ENCODE data around the gene KANSL3. TPM values are rescaled to one million over a fixed set of nuclear protein-coding genes. Genes with fewer than 3 reads are reported as not detected.

Gene KANSL3
- total RNA-seq, 2 experiments from 2014 or later, result 54.4 to 61.8 TPM

- Mint-ChIP-seq H3K9me3 (no peaks in the 10 kb centered on the region), H3K27ac (peak overlapping the region; percentile 87), H3K4me3 (peak overlapping the region; percentile 21), H3K27me3 (no peaks in the 10 kb centered on the region), H3K36me3 (ENCODE audit: low read depth) (peaks cover 75% of the 10 kb centered on the region), H3K4me1 (ENCODE audit: low read depth) (peaks cover 55% of the 10 kb centered on the region)
- no peaks in the 10 kb centered on the region for H3K27me3 ChIP-seq (ENCODE audit: control insufficient read depth in 1 of 2, insufficient read depth in 2 of 2, low read length in 2 of 2)
- H3K27ac ChIP-seq (ENCODE audit: low read depth in 1 of 2, low read length in 2 of 2), result no peak overlapping the region
- ChIA-PET POLR2A (interaction anchor here (4.1 kb wide), 1 partner anchor 9 kb away, joined by 35 read pairs; the partner anchor contains the start of gene ARID5A), CTCF (no interaction called here)
- H3K4me1 ChIP-seq (ENCODE audit: insufficient read depth, low read length), result peaks cover 51% of the 10 kb centered on the region
- no peak for TF ChIP-seq CTCF (IDR thresholded peaks at IDR 0.05)
- H3K9me3 ChIP-seq (ENCODE audit: control insufficient read depth in 1 of 2, insufficient read depth in 1 of 2, low read length in 2 of 2), result no peaks in the 10 kb centered on the region
- ATAC-seq (ENCODE audit: poor library complexity), result no peak
- intact Hi-C loops (cut with DNase I, micrococcal nuclease), result no loop called here
- H3K4me3 ChIP-seq (ENCODE audit: low read length), result no peak overlapping the region
- H3K36me3 ChIP-seq (ENCODE audit: insufficient read depth, low read length), result peaks cover 86% of the 10 kb centered on the region
- DNase-seq, result peak in 1 of 14 experiments; percentile 29
Measured at GRCh38 chr2:96547203-96547641, 90.9 kb downstream of the KANSL3 start.

GRCh38 chr2:96546797-96547196 is 91.3 kb downstream of the KANSL3 start:
- H3K4me1 ChIP-seq (ENCODE audit: insufficient read depth, low read length), result peaks cover 55% of the 10 kb centered on the region
- peak; percentile 37 for ATAC-seq (ENCODE audit: poor library complexity)
- intact Hi-C loops (cut with DNase I, micrococcal nuclease), result no loop called here
- Mint-ChIP-seq H3K27ac (peak overlapping the region; percentile 87), H3K36me3 (ENCODE audit: low read depth) (peaks cover 75% of the 10 kb centered on the region), H3K4me3 (peak overlapping the region; percentile 64), H3K27me3 (no peaks in the 10 kb centered on the region), H3K9me3 (no peaks in the 10 kb centered on the region), H3K4me1 (ENCODE audit: low read depth) (peaks cover 59% of the 10 kb centered on the region)
- CTCF ChIA-PET, result no interaction called here
- TF ChIP-seq CTCF (IDR thresholded peaks at IDR 0.05), result no peak
- DNase-seq, result peak in 4 of 14 experiments; percentile 29 to 71 (median 45)
- no peaks in the 10 kb centered on the region for H3K9me3 ChIP-seq (ENCODE audit: control insufficient read depth in 1 of 2, insufficient read depth in 1 of 2, low read length in 2 of 2)
- H3K27ac ChIP-seq (ENCODE audit: low read depth in 1 of 2, low read length in 2 of 2), result peak overlapping the region; percentile 2 to 14
- no peaks in the 10 kb centered on the region for H3K27me3 ChIP-seq (ENCODE audit: control insufficient read depth in 1 of 2, insufficient read depth in 2 of 2, low read length in 2 of 2)
- peaks cover 85% of the 10 kb centered on the region for H3K36me3 ChIP-seq (ENCODE audit: insufficient read depth, low read length)
- no peak overlapping the region for H3K4me3 ChIP-seq (ENCODE audit: low read length)
- POLR2A ChIA-PET, result interaction anchor here (4.1 kb wide), 1 partner anchor 9 kb away, joined by 35 read pairs; the partner anchor contains the start of gene ARID5A

GRCh38 chr2:96546321-96546720 is 91.8 kb downstream of the KANSL3 start:
- intact Hi-C loops (cut with DNase I, micrococcal nuclease), result no loop called here
- Mint-ChIP-seq H3K9me3 (no peaks in the 10 kb centered on the region), H3K4me3 (peak overlapping the region; percentile 64), H3K36me3 (ENCODE audit: low read depth) (peaks cover 80% of the 10 kb centered on the region), H3K27me3 (no peaks in the 10 kb centered on the region), H3K4me1 (ENCODE audit: low read depth) (peaks cover 64% of the 10 kb centered on the region), H3K27ac (peak overlapping the region; percentile 87)
- H3K27ac ChIP-seq (ENCODE audit: low read depth in 1 of 2, low read length in 2 of 2), result peak overlapping the region; percentile 2 to 14
- H3K27me3 ChIP-seq (ENCODE audit: control insufficient read depth in 1 of 2, insufficient read depth in 2 of 2, low read length in 2 of 2), result no peaks in the 10 kb centered on the region
- no peak for TF ChIP-seq CTCF (IDR thresholded peaks at IDR 0.05)
- DNase-seq, result peak in 2 of 14 experiments; percentile 34 to 49
- peaks cover 85% of the 10 kb centered on the region for H3K36me3 ChIP-seq (ENCODE audit: insufficient read depth, low read length)
- peaks cover 60% of the 10 kb centered on the region for H3K4me1 ChIP-seq (ENCODE audit: insufficient read depth, low read length)
- CTCF ChIA-PET, result no interaction called here
- no peaks in the 10 kb centered on the region for H3K9me3 ChIP-seq (ENCODE audit: control insufficient read depth in 1 of 2, insufficient read depth in 1 of 2, low read length in 2 of 2)
- POLR2A ChIA-PET, result interaction anchor here (4.1 kb wide), 1 partner anchor 9 kb away, joined by 35 read pairs; the partner anchor contains the start of gene ARID5A
- no peak overlapping the region for H3K4me3 ChIP-seq (ENCODE audit: low read length)
- no peak for ATAC-seq (ENCODE audit: poor library complexity)

Other genes with a start within 250 kb of the KANSL3 start
- not detected for gene NEURL3, start 133.0 kb downstream of the KANSL3 start, total RNA-seq
- gene ARID5A, start 101.6 kb downstream of the KANSL3 start, total RNA-seq, result 100 to 1,000 TPM; 326 to 342 TPM
- not detected for gene FER1L5, start 4.5 kb upstream of the KANSL3 start, total RNA-seq
- 1 to 10 TPM; 1.1 to 1.8 TPM for gene LMAN2L, start 101.8 kb upstream of the KANSL3 start, total RNA-seq
- 1 to 10 TPM; 7.0 to 7.1 TPM for gene CNNM4, start 122.6 kb upstream of the KANSL3 start, total RNA-seq
- gene CNNM3, start 178.0 kb upstream of the KANSL3 start, total RNA-seq, result 10 to 100 TPM; 48.7 to 53.5 TPM
- gene ANKRD23, start 205.7 kb upstream of the KANSL3 start, total RNA-seq, result 10 to 100 TPM in 1 of 2 experiments, 1 to 10 TPM in 1; 6.2 to 10.4 TPM
- 10 to 100 TPM; 17.2 to 18.3 TPM for gene ANKRD39, start 219.7 kb upstream of the KANSL3 start, total RNA-seq
- gene SEMA4C, start 231.8 kb upstream of the KANSL3 start, total RNA-seq, result 10 to 100 TPM; 55.8 to 56.8 TPM